GM18861 (cell line): ENCODE results near the gene ZNF419.
"Not testable (repeated sequence)": the region's sequence is repeated elsewhere in the genome, so short reads cannot be mapped to it uniquely, and the experiment has no call there.

ENCODE experiments used
- ATAC-seq: cut with Tn5 transposase; IDR thresholded peaks from one replicate; pipeline ENCODE4 v1.9.1; 2021; ENCODE audit not compliant: unreplicated experiment

ZNF419 gene

DNA sequence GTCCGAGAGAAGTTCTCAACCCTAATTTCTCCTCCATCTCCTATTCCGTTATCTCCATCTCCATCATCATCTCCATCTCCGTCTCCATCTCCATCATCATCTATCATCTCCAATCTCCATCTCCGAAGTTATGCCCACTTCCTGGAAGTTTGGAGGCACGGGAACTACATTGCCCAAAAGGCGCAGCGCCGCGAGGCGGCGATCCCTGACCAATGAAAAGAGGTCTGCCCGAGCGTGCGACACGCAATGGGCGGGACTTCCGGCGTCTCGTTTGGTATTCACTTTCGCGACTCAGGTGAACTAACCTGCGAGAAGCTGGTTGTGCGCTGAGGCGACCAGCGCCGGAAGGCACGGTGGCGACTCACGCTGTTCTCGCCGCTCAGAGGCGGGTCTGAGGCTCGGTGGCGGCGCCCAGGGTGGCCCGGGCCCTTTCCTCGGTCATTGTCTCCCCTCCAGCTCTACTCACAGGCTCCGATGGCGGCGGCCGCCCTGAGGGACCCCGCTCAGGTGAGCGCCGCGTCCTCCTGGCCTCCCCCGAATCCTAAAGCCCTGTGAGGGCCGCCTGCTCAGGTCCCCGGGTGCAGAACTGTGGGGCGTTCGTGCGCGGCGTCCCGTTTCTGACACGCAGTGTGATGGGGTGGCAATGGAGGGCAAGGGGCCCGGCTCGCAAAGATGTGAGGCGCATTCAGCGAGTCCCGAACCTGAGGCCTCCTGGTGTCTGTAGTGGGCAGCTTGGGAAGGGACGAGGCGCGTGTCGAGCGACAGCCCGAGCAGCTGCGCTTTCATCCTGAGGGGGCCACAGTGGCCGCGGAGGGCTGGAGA is at the start of gene ZNF419:
TSS of gene ZNF419 (plus strand) at position 274 of the 822 bp plus-strand sequence. CDS start at position 475, 201 bp downstream.
- ATAC-seq = peak; percentile 92

DNA sequence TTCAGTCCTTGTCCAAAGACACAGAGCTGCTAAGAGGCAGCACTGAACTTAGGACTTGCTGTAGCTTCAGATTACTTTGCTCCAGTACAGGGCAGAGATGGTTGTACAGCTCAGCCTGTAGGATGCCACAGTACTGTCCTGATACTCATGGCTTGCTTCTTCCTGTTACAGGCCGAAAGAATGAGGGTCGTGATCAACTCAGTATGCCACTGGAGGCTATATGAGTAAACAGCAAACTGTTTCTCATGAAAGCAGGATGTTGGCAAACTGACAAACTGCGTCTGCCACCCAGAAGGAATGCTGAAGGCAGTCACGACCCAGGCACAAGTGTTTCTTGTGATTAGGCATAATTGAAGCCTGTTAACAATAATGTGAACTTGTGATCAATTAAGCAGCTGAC is 49.6 kb upstream of the ZNF419 start:
- no peak for ATAC-seq

DNA sequence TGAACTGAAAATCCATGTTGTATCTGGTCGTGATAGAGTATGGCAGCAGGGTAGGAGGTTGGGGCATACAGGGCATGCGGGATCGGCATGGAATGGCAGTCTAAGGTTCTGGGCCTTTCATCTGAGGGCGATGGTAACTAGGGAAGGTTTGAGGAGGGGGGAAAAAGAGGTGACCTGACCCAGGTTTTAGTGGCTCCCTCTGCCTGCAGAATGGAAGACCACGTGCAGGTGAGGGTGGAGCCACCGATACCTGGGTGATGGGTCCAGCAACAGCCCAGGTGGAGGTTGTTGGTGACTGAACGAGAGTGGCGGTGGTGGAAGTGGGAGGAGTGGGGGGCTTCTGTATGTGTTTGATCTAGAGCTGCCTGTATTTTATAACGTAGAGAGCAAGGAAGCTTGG is 48.6 kb upstream of the ZNF419 start:
- no peak for ATAC-seq

DNA sequence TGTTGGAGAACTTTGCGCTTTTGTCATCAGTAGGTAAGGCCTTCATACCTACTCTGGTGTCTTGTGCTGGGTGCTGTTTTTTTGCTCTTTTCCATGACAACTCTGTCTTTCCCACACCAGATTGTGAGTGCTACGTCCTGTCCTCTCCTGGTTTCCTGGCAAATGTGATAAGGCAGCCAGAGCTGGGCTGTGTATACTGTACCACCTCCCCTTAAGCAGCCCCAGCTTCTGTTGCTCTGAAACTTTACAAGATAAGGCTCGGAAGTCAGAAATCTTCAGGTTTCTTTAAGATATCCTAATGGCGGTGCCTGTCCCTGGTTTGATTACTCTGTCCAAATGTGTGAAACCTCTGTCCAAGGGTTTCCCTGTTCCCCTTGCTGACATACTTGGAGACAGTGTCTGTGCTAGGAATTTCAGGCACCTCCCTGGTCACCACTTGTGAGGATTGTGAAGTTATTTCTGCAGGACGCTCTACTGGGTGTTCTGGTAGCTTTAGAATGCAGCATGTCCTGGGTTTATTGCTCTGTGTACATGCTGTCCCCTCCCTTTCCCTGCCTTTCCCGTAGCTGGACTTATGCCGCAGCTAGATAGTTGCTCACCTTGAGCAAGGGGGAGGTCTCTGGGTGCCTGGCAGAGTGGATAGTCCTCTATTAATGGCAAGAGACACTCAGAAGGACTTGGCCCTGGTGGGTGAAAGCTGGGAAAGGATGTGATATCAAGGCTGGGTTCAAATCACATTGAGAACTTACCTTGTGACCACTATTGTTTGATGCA is 45.4 kb upstream of the ZNF419 start:
- no peak for ATAC-seq

DNA sequence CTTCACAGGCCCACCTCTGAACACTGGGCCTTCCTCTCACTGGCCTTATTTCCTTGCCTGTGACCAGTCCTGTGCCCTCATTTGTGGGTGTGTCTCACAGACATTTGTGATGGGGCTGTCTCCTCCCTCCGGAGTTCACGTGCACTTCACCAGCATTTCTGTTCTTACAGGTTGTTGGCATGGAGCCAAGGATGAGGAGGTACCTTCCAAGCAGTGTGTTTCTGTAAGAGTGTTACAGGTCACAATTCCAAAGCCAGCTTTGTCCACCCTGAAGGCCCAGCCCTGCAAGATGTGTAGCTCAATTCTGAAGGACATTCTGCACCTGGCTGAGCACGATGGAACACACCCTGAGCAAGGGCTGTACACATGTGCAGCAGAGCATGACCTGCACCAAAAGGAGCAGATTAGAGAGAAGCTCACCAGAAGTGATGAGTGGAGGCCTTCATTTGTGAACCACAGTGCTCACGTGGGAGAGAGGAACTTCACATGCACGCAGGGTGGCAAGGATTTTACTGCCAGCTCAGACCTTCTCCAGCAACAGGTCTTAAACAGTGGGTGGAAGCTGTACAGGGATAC is 44.3 kb upstream of the ZNF419 start:
- no peak for ATAC-seq

DNA sequence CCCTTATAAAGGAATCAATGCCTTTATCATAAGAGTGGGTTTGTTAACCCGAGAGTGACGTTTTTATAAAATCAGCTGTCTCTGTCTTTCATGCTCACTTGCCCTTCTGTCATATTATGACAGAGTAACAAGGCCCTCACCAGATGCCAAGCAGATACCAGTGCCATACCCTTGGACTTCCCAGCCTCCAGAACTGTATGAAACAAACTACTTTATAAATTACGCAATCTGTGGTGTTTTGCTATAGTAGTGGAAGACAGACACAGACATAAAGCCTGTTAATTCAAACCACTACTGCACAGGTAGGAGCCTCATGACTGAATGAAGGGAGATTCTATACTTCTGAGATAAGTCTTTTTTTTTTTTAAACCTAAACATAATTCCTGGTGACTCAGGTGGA is 35.2 kb upstream of the ZNF419 start:
- ATAC-seq = no peak

DNA sequence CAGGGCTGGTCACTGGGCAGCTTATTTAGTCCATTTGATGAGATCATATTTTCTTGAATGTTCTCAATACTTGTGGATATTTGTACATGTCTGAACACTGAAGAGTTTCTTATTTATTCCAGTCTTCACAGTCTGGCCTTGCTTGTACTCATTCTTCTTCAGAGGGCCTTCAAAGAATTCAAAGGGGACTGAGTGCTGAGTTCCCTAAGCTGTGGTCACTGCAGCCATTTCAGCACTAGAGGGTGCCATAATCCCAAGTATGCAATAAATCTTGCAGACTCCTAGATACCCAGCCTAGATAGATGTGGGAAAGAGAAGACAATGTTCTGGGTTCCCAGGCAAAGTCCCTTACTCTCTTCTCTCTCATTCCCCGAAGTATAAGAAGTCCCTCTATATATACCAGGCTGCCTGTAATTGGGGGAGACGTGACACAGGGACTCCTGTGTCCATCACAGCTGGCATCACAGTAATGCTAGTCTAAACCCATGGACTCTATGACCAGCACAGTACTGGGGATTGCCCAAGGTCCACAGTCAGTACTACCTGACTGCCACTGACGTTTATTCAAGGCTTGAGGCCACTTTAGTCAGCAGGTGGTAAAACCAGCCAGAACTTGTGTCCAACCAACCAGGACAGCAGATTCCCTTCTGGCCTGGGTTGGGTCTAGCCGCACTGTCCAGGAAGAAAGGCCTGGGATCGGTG is 21.7 kb upstream of the ZNF419 start:
- ATAC-seq = no peak

DNA sequence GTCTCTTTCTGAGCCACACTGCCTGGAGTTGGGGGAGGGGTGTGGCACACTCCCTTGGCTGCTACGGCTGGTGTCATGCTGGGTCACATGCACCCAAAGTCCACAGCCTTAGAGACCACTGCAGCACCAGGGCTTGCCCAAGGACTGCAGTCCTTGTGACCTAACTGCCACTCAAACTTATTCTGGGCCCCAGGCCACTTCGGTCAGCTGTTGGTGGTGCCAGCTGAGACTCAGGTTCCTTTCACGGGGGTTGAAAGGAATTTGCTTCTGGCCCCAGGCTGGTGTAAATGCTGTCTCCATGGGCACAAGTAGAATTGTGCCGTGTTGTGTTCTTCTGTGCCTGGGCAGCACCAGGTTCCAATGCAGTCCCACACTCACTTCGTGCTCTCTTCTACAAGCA is 21.1 kb upstream of the ZNF419 start:
- ATAC-seq = no peak

DNA sequence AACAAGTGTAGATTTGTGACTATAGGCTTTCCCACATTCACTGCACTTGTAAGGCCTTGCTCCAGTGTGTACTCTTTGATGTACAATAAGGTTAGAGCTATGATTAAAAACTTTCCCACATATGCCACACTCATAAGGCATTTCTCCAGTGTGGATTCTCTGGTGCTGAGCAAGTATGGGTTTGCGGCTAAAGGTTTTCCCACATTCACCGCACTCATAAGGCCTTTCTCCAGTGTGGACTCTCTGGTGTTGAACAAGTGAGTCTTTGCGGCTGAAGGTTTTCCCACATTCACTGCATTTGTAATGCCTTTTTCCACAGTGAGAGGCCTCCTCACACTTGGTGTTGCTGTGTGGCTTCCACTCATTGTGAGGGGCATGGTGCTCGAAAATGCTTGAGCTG is 13.9 kb upstream of the ZNF419 start:
- no peak for ATAC-seq

DNA sequence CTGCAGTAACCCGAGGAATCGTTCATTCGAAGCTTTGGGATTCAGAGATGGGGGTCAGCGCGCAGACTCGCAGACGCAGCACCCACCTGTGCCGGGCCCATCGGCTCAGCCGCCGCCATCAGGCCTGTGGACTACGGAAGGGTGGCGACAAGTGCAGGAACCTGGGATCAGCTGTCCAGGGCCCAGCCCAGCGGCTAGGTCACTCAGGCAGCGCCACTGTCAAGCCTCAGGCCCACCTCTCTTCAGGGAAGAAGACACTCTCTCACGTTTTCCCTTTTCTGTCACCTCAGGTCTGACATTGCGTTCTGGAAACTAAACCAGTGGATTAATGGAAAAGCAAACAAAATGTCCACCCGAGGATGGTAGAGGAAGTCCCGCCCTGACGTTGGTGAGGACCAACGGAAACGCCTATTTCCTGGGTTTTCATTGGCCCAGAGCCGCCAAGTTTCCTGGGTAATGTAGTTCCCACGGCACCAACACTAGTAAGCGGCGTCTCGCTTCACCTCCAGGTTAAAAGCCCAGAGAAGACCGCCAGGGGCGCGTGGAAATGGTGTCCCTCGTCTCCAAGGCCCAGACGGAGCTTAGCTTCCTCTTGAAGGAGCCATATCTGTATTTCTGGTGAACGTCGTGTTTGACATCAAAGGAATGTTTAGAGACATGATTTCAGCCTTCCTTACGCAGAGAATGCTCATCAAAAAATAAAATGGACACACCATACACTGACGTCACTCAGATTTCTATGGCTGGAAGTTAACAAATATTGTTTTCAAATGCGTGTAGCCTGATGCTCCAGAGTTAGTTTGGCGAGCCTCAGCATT is 10.2 kb upstream of the ZNF419 start, which contains the start of gene ZNF772:
TSS of gene ZNF772 (minus strand) at position 376 of the 818 bp plus-strand sequence. CDS start at position 119, 257 bp downstream.
- peak; percentile 73 for ATAC-seq

DNA sequence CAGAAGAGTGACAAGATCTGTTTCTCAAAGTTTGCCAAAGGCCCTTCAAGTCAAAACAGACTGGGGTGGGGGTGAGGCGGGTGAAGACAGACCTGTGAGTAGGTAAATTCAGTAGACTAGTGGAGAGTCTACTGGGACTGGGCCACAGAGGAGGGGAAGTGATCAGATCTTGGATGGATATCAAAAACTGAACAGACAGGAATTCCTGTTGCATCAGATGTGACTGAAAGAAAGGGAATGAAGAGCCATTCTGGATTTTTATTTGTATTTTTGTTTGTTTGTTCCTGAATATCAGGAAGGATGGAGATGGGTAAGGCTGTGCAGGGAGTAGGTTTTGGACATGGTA is 722 bp downstream of the ZNF419 start:
- ATAC-seq = not testable (repeated sequence)

DNA sequence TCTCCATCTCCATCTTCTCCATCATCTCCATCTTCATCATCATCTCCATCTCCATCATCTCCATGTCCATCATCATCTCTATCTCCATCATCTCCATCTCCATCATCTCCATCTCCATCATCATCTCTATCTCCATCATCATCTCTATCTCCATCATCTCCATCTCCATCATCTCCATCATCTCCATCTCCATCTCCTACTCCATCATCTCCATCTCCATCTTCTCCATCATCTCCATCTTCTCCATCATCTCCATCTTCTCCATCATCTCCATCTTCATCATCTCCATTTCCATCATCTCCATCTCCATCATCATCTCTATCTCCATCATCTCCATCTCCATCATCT is 11.8 kb downstream of the ZNF419 start:
- not testable (repeated sequence) for ATAC-seq

DNA sequence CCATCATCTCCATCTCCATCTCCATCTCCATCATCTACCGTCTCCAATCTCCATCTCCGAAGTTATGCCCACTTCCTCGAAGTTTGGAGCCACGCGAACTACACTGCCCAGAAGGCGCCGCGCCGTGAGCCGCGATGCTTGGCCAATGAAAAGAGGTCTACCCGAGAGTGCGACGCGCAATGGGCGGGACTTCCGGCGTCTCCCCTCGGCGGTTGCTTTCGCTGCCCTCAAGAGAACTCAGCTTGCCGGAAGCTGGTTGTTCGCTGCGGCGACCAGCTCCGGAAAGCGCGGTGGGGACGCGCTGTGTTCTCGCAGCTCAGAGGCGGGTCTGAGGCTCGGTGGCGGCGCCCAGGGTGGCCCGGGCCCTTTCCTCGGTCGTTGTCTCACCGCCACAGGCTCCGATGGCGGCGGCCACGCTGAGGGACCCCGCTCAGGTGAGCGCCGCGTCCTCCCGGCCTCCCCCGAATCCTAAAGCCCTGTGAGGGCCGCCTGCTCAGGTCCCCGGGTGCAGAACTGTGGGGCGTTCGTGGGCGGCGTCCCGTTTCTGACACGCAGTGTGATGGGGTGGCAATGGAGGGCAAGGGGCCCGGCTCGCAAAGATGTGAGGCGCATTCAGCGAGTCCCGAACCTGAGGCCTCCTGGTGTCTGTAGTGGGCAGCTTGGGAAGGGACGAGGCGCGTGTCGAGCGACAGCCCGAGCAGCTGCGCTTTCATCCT is 12.3 kb downstream of the ZNF419 start, which contains the start of gene ZNF773:
TSS of gene ZNF773 (plus strand) at position 259 of the 716 bp plus-strand sequence. CDS start at position 402, 143 bp downstream.
- ATAC-seq = peak; percentile 93

DNA sequence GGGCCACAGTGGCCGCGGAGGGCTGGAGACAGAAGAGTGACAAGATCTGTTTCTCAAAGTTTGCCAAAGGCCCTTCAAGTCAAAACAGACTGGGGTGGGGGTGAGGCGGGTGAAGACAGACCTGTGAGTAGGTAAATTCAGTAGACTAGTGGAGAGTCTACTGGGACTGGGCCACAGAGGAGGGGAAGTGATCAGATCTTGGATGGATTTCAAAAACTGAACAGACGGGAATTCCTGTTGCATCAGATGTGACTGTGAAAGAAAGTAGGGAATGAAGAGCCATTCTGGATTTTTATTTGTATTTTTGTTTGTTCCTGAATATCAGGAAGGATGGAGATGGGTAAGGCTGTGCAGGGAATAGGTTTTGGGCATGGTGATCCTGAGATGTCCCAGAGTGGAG is 12.8 kb downstream of the ZNF419 start:
- not testable (repeated sequence) for ATAC-seq

DNA sequence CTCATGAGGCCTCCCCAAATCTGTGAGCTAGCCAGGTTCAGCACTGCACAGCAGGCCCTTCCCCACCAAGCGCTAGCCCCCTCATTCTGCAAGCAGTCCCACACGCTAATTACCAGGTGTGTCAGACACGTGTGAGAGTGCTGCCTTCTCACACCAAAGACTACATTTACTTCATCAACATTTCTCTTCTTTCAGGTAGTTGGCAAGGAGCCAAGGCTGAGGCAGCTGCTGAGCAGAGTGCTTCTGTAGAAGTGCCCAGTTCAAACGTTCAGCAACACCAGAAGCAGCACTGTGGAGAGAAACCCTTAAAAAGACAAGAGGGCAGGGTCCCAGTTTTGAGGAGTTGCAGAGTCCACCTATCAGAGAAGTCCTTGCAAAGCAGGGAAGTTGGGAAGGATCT is 18.6 kb downstream of the ZNF419 start:
- no peak for ATAC-seq

DNA sequence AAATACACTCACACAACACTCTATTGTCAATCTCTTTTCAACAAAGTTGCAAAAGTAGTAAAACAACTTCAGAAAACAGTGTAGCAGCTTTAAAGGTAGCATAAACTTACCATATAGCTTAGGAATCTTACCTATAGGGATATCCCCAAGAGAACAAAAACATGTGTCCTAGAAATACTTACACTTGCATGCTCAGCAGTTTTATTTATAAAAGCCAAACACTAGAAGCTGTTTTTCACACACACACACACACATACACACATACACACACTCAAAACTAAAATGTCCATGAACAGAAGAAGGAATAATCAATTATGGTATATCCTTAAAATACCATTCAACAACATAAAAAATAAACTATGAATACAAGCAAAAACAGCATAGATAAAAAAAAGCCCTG is 23.9 kb downstream of the ZNF419 start:
- ATAC-seq = no peak

DNA sequence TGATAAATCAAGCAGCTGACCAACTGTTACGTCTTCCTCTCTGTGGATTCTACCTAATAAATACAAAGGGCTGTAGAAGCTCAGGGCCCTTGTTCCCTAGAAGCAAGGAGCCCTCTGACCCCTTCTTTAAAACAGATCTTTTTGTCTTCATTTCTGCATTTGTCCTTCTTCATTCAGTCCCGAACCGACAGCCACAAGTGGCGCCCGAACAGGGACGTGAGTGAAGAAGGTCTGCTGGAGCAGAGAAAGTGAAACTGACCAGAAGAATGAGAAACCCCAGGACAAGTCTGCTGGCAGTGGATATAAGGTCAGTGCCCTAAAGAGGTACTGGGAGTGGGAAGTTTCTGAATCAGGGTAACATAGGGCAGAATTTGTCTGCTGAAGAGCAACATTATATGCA is 25.3 kb downstream of the ZNF419 start:
- ATAC-seq = no peak

DNA sequence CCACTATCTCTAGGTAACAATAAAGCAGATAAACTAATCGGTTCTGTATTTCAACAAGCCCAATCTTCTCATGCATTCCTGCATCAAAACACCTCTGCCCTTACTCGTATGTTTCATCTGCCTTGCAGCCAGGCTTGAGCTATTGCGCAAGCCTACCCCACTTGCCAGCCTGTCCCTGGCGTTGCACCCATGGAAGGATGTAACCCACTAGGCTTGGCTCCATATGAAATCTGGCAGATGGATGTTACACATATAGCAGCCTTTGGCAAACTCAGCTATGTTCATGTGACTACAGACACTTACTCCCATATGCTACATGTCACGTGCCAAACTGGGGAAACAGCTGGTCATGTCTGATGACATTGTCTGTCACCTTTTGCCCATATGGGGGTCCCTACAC is 27.7 kb downstream of the ZNF419 start:
- no peak for ATAC-seq

DNA sequence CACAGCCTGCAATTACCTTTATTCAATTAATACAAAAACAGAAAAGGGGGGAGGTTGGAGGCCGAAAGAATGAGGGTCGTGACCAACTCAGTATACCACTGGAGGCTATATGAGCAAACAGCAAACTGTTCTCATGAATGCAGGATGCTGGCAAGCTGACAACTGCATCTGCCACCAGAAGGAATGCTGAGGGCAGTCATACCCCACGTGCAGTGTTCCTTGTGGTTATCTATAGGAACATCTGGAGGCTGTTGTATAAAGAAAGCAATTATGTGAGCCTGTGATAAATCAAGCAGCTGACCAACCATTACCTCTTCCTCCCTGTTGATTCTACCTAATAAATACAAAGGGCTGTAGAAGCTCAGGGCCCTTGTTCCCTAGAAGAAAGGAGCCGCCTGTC is 30.5 kb downstream of the ZNF419 start:
- ATAC-seq = not testable (repeated sequence)
